ENCODE results near the gene ELL2.
"Not testable (repeated sequence)": the region's sequence is repeated elsewhere in the genome, so short reads cannot be mapped to it uniquely, and the experiment has no call there.

Gene ELL2

DNA sequence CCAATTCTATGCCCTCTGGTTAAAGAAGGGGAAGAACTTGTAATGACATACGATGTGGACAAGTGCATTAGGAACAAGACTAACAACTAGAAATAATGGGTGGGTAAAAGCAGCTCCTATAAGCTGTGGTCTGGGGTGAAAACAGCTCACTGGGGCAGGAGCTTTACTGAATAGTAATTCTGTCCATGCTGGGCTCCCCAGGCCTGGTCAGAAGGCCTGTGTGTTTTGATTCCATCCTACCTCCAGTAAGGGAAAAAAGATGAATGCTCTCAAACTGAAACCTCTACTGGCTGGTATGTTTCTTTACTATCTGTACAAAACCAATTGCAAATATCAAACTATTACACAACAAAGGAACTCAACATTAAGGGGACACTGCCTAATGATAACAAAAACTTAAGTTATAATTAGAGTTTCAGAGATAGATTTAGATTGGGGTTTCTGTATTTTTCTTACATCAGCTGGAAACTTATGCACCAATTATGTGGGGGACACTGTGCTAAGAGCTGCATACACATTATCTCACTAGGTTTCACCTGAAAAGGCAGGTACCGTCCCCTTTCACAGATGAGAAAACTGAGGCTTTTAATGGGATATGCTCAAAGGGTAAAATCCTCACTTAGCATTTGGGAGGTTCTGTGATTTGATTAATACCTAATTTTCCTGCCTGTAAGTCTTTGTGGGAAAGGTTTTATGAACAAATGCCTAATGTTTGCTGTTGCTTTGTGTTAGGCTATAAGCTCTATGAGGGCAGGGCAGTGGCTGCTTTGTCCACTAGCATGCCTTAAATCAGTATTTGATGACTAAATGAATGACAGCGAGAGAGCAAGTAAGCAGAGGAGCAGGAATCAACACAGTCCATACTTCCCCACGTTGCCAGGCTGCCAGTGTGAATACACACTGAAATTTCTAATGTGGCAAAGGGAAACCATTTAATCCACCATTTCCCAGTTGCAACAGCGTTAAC, 53.6 kb downstream of the ELL2 start:
- no peak for DNase-seq (ENCODE audit: low spot score)

DNA sequence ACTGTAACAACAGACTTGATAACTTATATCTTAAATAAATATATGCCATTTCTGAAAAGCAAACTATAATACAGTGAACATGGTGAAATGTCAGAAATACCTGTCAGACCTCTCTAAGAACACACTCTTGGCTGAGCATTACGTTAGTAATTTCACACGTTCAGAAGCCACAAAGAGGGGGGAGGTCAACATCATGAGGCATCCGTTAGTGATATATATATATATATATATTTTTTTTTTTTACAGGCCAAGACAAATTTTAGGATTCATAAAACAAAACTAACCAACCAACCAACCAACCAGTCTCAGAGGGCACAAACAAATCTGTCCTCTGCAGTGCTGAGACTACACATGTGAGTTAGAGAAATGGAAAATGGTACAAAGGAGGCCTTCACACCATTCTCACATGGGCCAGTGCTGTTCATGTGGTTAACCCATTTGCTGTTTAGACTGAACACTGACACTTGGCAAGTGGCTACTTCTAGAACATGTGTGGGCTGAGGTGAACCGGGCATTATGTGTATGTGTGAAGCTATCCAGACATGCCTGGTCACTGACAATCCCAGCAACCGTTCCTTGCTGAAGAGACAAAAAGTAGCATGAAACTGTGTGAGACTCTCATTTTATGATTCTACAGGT, 54.5 kb downstream of the ELL2 start:
- DNase-seq (ENCODE audit: low spot score): no peak

DNA sequence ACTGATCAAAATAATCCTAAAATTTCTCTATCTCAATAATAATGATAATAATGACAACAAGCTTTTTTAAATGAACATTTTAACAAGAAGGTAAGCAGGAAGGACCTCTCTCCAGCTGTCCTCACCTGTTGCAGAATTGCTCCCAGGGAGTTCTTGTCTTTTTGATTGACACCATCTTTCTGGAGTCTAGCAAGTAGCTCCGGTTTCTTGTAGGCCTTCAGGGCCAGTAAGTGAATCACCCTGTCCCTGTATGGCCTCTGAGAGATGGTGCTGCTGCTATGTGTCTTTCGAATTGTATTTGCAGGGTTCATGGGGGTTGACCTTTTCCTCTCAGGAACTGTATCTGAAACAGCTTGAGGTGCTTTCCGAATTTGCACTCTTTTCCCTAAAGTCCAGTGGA, 55.3 kb downstream of the ELL2 start:
- not testable (repeated sequence) for DNase-seq (ENCODE audit: low spot score)

DNA sequence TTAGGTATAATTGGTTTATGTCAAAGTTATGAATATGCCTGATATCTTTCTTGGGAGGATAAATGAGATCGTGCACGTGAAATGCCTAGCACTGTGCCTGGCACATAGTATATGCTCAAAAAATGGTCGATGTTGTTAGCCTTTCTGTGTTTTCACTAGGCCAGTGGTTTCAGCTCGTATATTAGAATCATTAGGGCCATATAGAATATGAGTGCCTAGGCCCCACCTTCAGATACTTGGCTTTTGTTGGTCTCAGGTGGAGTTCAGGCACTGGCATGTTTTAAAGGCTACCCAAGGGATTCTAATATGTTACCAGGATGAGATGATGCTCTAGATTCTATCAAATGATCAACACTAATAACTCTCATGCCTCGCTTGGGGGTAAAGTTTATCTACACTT, 56.8 kb downstream of the ELL2 start:
- no peak for DNase-seq (ENCODE audit: low spot score)

DNA sequence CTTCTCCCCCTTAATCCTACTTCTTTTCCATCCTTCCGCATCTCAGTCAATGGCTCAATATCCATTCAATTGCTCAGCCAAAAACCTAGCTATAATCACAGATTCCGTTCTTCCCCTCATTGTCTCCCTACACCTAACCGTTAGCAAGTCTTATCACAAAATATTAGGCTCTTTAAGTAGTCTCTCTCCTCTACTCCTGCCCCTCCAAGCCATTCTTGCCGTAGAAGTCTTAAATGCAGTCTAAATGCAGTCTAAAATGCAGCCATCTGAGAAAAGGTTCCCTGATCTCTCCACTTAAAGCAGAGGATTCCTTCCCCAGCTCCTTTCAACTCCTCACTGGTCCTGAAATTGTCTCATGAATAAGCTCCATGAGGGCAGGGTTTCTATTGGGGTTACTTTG, 57.8 kb downstream of the ELL2 start:
- DNase-seq (ENCODE audit: low spot score): no peak

DNA sequence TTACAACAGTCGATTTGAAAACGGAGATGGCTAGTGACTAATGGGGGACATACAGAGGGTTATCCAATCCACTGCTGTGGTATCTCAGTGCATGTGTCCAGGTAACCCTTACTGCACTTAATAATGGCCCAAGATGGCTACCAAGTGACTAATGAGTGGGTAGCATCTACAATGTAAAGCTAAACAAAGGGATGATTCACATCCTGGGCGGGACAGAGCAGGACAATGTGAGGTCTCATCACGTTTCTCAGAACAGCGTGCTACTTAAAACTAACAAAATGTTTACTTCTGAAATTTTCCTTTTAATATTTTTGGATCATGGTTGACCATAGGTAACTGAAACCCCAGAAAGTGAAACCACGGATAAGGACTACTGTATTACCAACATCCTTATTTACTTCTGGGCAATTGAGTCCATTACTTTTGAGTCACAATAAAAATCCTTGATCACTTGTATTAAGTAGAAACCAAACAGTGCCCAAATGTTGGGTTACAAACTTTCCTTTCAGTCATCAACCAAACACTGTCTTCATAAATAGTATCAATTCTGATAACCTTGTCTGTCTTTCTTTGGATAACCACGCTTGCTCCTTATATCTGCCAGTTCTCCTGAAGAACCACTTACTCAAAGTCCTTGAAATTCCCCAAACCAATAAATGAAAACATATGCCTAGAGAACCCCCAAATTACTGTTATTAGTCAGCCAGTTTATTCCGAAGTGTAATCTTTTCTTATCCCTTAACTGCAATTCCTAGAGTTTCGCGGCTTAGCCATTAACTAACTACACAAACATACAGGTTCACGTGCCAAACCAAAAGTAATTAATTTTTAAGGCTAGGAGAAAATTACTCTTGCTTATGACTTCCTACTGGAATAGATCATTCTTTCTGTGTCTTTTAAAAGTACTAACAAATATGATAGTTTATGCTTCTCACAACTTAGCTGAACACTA, 59.7 kb downstream of the ELL2 start:
- DNase-seq (ENCODE audit: low spot score): no peak

DNA sequence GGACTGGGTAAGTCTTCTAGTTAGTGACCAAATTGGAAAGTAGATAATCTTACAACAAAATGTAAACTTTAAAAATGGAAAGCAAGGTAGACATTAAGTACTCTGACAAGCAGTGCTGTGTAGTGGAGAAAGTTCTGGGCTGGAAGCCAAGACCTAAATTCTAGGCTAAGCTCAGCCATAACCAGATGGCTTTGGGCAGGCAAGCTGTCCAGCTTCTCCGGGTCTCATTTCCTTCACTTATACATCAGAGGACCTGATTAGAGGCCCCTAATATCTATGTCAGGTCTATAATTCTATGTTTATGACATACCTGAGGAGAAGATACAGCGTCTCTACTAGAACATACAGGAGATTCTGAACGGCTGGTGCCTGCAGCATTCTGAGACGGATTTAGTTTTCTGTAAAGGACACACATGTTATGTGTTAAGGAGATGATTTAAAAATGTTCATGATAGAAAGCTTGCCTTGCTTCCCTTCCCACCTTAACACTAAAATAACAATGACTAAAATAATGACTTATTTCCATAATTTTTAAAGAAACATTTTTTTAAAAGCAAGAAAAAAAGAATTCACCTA, 61.2 kb downstream of the ELL2 start:
- DNase-seq (ENCODE audit: low spot score): peak; percentile 24

DNA sequence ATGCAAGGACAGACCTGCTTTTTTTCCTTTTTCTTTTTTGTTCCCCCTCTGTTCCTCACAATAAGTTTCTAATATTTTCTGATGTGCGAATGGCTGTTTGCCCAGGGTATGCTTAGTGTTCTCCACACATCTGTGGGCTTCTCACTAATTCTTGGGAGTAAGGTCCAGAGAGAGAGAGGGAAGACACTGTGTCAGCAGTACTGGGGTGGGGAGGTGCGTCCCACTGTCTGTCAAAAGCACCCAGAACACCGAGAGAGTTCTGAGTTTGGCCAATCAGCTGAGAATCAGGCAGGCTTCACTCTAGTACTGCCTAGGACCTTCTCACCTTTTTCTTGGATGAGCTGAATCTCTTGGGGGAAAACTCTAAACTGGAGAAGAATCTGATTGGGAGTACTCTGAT, 61.8 kb downstream of the ELL2 start:
- no peak for DNase-seq (ENCODE audit: low spot score)

DNA sequence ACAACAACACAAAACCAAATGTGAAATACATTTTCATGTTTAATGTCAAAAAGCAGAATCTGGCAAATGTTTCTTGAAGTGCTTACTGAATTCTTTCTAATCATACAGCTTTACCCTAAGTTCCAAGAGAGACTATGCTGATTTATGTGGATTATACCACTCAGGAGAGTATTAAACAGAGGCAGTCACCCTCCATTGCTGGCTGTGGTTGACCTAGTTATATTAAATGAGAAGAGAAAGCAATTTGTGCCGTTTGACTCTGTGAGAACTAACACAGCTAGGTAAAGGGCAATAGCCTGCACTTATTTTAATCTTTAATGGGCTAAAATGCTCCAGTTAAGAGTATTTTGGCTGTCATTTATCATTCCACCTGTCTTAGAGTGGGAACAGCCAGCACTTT, 62.6 kb downstream of the ELL2 start:
- no peak for DNase-seq (ENCODE audit: low spot score)

DNA sequence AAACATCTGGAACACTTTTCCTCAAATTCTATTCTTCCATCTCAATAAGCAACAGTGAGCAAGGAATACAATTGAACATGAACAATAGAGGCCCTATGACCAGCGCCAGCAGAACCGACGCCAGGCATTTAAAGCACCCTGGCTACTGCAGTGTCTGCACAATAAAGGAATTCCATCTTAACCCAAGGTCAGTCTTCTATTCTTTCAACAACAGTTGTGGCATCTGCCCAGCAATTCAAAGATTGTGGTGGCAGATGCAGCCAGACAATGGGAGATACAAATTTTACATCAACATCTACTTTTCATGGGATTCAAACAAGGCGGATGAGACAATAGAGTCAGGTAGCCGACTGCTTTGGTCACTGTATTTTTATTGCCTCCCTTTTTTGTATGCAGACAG, 65.9 kb downstream of the ELL2 start:
- DNase-seq (ENCODE audit: low spot score): no peak

DNA sequence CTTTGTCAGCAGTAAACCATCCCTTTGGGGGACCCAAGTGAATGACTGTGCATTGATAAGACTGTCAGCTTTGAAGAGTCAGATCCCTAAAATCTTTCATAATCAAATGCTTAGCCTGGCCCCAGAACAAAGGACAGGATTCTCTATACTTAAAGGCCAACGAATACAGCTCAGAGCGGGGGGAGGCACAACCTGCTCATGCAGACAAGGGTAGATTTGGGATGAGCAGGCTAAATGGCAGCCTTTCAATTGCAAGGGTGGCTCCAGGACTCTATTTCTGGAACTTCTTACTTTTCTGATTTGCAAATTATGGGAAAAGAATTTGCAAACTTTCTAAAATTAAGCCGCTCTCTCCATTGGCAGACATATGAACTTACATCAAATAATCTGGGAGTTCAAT, 66.4 kb downstream of the ELL2 start:
- DNase-seq (ENCODE audit: low spot score): no peak

DNA sequence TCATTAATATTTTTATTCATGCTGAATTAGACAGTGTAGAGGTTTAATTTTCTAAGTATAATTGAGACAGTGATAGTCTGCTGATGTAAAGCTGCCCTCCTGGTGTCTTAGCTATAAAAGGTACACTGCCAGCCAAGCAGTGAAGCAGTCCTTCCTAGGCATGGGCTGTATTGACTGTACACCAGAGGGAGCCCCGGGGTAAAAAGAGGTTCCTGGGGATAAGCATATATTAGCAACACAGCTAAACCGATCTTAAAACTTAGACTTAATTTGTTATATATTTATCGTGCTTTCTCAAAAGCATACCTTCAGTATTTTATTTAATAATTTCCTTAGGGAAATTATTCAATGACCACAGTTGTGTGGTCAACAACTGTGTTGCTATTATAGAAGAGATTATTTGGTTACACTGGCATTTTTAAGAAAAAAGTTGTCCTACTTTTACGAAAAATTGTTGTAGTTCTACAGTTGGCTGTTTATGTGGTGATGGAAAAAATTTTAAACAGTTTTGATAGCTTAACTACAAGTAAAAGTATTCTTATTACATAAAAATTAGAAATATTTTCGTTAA, 68.8 kb downstream of the ELL2 start:
- DNase-seq (ENCODE audit: low spot score): peak; percentile 26

DNA sequence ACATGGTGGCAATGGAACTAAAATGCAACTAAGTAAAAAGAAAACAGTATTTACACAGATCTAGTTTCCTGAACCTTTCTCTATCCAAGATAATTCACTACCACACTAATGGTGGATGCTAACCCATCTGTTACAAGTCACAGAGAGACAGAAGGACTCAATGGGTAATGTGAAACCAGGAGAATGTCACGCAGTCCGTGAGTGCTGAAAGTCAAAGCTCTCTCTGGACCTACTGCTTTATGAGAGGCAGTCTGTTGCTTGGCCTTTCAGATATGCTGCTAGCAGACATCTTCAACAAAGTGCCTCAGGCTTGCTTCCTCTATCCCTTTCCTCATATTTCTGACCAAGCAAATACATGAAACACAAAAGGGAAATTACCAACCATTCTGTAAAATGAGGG, 70.2 kb downstream of the ELL2 start:
- DNase-seq (ENCODE audit: low spot score): no peak

DNA sequence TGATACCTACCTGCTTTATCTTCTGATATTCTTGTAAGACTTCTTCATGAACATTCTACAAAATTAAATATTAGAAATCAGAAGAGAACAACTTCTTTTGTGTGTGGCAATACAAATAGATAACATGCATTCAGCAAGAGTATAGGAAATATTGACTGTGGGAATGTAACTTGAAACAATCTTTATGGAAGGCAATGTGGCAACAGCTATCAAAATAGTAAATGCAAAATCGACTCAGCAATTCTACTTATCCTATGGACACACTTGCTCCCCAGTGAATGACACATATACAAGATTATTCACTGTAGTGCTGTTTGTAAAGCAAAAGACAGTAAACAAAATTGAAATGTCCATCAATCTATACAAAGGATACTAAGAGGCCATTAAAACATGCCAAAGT, 72.6 kb downstream of the ELL2 start:
- DNase-seq (ENCODE audit: low spot score): no peak

DNA sequence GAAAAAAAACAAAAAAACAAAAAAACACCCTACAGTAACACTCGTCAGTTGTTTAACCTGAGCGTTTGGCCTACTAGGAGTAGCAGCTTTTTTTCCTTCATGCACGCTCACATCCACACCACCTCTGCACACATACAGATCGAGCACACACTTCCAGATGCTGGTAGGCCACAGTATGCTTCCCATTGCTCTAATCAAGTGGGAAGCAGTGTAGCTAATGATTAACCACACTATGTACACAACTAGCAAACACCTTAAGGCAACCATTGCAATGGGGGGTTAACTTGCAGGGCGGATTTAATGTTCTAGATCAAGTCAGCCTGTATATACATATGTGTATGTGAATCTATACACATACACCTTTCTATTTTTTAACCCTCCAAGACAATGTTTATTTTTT, 73.7 kb downstream of the ELL2 start:
- DNase-seq (ENCODE audit: low spot score): no peak

DNA sequence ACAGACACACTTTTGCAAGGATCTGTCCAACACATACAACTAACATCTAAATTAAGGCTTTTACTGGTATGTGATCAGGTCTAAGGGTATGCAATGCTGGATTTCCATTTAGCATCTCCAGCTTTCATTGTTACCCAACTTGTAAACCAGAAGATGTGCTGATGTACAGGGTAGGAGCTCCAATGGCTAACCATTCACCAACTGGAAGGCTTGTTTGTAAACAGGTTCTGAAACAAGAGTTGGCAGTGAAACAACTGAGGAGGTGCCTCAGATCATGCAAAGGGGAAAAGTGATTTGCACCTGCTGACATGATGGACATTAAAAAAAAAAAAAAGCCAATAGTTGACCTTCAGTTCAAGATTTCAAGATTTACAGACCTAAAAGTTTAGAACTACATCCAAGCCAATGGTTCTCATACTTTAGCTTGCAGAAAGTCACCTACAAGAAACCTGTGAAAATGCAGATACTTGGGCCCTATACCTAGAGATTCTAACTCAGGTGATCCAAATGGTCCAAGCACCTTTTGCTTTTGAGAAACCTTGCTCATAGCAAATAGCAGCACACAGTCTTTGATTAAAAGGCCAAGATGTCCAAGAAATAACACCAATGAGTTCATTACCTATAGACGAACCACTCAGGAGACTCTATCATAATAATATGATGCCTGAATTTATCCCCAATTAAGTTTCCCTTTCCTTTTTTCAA, 75.2 kb downstream of the ELL2 start:
- no peak for DNase-seq (ENCODE audit: low spot score)

DNA sequence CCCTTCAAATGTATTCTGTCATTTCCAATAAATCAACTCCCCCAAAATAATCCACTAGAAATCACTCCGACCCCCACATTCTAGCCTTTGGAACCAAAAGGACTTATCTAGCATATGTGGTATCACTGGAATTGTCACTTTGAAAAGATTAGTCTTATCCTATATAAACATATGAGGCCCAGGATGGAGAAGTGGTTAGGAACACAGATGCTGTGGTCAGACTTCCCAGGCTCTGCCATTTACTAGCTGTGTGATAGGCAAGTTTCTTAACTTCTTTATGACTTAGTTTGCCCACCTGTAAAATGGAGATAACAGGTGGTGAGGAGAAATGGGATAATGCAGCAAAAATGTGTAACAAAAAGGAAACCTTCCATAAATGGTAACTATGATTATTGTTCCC, 77.1 kb downstream of the ELL2 start:
- DNase-seq (ENCODE audit: low spot score): no peak

DNA sequence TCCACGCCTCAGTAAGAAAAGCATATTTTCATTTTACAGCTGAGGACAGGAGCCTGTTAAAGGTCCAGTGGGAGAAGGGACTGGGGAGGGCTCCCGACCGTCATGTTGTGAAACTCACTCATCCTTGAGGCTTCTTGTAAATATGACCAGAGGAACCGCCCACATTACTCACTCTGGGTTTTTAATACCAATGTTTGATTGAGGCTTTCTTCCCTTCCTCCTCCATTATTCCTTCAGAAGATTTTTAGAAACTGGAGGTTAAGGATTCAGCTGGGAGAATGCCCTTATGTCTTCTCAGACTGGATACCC, 77.7 kb downstream of the ELL2 start:
- DNase-seq (ENCODE audit: low spot score): peak; percentile 19

DNA sequence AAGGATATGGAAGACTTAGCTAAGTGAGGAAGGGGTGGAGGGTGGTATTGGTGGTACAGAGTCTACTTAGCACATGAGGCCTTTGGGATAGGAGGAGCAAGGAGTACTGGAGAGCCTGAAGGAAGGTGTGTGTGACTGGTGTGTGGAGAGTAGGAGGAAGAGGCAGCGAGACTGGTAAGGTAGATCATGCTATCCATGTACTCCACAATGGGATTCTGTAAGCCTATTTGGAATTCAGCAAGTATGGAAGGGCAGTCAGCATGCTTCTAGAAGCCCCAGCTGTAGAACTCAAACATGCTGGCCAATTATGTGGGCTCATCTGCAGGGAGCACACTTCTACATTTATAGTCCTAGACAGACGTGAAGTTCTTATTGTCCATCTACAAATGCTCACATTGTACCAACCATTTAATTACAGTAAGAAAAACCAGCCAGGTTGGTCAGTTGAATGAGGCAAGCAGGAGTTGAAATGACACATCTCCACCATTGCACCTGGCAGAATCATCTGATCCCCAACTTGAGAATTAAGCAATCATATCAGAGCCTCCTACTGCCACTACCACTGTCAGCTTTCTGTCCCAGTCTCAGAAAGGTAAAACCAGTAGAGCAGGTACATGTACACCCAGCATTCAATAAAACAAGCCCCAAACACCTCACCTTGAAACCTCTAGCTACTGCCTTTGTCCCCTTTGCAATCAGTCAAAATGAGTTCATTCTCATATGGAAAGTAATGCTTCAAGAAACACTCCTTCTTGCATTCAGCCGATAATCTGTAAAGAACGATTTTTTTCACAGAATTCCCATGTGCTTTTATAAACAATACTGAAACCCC, 78.2 kb downstream of the ELL2 start:
- no peak for DNase-seq (ENCODE audit: low spot score)

DNA sequence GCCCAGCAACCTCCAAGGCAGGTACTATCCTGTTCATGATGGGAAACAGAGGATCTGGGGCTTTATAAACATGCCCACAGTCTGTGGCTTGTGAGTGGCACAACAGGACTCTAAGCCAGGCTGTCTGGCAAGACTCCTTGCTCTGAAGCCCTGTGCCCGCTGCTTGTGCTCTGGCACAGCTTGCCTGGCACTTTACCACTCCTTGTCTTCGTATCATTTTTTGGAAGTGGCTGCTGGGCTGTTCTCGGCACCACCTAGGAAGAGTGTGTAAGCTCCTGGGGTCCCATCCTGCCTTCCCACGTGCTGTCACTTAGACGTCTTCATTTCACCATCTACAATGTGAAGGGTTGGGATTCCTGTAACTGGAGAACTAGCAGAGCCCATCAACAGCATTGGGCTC, 79.8 kb downstream of the ELL2 start:
- DNase-seq (ENCODE audit: low spot score): no peak
